ENCODE measurements around the gene DSTYK.

The DSTYK gene, protein sequence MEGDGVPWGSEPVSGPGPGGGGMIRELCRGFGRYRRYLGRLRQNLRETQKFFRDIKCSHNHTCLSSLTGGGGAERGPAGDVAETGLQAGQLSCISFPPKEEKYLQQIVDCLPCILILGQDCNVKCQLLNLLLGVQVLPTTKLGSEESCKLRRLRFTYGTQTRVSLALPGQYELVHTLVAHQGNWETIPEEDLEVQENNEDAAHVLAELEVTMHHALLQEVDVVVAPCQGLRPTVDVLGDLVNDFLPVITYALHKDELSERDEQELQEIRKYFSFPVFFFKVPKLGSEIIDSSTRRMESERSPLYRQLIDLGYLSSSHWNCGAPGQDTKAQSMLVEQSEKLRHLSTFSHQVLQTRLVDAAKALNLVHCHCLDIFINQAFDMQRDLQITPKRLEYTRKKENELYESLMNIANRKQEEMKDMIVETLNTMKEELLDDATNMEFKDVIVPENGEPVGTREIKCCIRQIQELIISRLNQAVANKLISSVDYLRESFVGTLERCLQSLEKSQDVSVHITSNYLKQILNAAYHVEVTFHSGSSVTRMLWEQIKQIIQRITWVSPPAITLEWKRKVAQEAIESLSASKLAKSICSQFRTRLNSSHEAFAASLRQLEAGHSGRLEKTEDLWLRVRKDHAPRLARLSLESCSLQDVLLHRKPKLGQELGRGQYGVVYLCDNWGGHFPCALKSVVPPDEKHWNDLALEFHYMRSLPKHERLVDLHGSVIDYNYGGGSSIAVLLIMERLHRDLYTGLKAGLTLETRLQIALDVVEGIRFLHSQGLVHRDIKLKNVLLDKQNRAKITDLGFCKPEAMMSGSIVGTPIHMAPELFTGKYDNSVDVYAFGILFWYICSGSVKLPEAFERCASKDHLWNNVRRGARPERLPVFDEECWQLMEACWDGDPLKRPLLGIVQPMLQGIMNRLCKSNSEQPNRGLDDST

DNA sequence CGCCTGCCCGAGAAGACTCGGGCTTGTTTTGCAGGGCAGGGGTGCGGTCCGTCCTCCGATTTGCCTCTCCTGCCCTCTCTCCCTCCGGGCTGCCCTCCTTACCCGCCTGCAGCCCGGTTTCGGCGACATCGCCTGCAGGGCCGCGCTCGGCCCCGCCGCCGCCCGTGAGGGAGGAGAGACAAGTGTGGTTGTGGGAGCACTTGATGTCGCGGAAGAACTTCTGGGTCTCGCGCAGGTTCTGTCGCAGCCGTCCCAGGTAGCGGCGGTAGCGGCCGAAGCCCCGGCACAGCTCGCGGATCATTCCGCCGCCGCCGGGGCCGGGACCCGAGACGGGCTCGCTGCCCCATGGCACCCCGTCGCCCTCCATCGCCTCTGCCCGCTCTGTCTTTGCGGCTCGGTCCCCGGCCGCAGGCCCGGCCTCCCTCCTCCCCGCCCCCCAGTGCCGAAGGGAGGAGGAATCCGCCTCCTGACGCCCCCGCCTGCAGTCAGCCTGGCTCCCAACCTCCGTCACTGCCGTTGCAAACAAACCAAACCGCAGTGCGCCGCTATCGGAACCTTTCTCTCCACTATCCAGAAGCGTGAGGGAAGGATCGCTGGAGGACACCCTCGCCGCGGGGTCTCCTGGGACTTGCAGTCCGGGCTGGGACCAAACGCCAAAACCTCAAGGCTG is at the start of gene DSTYK:
TSS of gene DSTYK (minus strand) at position 534 of the 670 bp plus-strand sequence. CDS start at position 367, 167 bp downstream.
- DNase-seq, result peak; percentile 88

DNA sequence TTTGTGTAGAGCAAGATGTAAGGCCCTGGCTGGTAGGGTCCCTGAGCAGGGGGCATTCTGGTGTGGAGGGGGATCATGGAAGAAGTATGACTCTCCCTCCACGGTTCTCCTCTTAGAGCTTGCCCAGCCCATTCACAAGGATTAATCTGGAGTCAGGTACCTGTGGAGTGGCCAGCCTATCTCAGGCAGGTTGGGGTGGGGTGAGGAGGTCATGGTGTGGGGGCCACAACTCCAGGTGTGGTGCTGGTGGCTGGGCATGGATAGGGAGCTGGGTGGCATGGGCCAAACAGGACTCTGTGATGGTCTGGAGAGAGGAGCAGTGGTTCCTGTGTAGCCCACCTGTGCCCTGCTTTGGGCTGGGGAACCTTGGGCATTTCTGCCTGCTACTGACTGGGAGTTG is 48.5 kb upstream of the DSTYK start:
- no peak for DNase-seq

DNA sequence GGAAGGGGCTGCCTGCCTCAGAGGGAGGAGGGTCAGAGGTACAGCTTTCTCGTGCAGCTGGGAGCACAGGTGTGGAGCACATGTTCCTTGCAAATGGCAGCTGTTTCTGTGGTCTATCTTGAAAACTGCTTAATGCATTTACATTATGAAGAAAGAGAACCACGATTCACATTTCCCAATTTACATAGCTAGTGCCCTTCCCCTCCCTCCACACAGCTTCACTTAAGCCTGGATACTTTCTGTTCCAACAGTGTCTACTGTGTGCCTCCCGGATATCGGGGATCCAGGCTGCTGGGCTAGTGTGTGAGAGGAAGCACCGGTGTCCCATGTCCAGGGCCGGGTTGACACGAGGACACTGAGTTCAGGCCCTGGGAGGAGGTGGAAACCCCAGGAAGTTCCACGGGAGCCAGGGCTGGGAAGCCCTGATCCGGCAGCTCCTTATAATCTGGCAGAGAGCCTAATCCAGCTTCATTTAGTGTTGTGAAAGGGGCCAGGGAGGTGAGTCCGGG is 47.9 kb upstream of the DSTYK start:
- no peak for DNase-seq

DNA sequence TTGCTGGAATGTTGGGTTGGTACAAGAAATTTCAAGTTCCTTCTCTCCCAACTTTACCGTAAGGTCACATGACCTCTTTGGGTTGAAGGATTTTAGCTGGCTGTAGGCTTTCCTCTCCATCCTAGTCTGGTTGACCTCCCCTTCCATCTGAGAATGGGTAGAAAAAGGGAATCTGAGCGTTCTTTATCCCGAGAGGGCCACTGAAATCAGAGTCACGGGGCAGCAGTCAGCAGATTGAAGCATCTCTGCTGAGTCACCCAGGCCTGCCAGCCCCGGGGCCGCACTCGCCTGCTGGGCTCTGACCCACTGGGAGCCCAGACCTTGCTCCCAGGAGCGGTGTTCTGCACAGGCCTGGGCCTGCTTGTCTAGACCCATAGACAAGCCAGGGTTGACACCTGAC is 47.2 kb upstream of the DSTYK start:
- no peak for DNase-seq

DNA sequence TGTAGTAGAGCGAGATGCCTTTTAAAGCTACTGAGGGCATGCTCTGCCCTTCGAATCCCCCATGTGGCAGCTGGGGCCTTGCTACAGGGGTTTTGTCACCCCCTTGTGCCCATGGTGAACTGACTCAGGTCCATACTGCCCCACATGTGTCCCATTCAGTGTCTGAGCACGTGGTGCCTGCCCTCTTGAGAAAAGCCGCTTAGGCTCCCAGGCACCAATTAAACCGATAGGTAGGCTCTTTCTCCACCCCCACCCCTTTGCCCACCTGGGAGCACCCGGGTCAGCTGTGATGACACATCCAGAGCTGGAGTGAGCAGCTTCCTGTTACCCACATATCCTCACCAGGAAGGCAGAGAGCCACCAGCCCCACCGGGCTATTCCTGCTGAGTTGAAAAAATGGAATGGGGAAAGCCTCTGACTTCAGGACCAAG is 46.8 kb upstream of the DSTYK start:
- DNase-seq, result no peak

DNA sequence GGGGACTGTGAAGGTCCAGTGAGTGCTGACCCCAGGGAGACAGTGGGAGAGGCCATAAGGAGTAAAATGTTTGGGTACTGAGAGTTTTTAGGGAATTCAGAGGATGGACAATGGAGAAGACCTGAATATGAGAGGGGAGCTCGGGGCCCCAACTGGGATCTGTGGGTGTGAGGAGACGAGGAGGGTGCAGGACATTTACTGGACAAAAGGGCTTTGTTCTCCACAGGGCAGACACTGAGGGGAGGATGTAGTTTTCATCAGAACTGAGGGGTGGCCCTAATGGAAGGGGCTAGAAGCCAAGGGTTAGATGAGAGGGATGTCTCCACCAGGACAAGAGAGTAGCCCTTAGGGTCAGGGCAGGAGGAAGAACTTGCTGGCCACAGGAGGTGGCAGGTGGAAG is 46.2 kb upstream of the DSTYK start:
- DNase-seq, result no peak

DNA sequence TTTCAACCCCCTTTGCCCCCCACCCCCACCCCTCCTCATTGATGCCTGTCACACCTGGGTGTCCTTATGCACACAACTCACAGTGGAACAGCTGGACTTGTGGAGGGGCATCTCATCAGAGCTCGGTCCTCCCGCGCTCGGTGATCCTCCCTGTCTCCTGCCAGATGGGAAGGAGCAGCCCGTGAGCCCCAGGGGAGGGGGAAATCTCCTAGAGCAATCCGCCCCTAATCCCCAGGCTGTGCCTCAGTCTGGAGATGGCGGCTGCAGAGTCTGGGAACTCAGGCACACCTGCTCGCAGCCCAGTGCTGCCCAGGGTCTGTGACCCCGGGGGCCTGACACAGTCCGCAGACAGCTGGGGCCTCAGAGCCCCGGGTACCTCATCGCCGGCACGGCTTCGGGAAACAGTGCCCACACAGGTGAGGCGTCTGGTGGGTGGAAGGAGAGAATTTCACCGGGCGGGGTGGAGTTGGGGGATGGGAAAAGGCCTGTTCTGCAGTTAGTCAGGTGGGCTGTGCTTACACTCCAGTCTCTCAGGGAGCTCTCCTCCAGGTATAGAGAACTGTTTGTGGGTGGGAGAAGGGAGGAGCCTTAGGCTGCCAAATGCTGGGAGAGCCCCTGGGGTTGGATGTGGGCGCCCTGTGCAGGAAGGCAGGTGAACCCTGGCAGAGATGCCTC is 45.6 kb upstream of the DSTYK start:
- no peak for DNase-seq

DNA sequence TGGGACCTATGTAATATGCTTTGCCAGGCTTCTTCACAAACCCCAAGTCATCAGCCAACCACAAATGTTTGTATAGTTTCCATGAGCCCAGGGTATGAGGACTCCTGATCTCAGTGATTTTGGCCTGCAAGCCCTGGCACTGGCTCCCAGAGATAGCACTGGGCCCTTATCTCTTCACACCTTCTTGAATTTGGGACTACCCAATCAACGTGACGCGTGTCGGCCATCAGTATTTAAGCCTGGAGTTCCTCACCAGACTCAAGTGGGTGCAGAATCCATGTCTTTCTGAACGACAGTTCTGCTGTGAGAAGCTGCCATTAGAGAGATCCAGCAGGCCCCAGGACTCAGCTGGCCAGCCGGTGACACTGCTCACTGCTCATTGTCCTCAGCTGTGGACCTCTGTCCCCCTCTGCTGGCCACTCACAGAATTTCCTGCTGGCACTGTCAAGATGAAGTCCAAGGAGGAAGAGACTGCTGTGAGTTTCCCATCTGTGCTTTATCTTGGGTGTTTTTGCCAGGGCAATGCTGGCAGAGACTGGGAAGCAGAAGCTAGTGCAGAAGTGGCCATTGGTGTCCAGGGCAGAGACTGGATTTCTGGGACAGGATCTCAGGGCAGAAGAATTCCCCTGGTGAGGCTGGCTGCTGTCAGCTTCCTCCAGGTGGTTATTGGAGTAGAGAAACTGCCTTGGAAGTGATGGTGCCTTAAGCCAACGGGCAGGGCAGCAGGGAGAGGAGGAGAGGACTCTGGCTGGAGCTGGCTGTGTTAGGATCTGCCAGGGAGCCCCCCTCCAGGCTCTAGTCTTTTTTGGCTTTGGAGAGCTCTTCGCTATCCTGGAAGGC is 44.7 kb upstream of the DSTYK start:
- DNase-seq, result peak; percentile 86

DNA sequence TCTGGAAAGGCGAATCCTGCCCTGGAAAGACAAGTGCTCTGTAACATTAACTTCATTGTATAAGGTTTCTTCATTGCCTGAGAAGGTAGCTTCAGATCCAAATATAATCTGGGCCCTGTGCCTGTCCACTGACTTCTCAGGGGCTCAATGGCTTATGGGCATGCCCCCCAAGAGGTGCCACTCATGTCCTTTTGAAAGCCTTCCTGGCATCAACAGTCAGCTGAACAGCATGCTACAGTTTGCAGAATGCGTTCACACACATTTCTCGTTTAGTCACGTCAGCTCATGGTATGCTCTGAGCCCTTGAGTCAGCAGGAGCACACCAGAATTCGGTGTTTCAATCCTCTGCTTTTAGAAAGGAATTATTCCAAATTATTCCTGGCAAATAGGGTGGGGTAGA is 40.1 kb upstream of the DSTYK start:
- no peak for DNase-seq

DNA sequence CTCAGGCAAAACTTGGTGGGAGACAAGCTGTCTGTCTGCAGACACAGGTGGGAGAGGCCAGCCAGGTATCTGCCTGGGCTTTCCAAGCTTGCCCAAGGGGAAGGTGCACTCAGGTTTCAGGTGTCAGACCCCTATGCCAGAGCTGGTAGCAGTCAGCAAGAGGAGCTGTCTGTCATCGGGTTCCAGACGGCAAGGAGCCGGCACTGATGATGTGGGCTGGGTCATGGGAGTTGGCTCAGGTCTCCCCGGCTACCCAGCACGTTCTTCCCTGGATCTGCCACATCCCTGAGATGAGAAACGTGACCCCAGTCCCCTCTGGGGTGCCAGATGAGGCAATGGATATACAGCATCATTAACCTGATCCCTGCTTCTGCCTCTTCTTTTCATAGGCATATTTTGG is 39.2 kb upstream of the DSTYK start:
- DNase-seq, result no peak

DNA sequence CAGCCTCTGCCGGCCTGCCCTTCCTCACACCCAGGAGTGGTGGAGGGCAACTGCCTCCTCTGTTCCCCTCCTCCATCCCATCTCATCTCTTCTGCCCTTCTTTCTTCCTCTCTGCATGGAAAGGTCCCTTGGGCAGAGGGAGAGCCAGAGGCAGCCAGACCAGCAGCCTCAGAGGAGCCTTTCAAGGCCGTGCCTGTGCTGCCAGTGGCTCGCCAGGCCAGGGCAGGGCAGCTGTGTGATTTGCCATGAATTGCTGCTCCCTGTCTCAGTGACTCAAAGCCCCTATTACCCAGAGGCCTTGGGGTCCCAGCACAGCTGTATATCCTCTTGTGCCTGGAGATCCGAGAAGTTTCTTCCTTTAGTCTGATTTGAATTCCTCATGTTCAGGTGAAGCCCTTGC is 38.1 kb upstream of the DSTYK start:
- DNase-seq, result no peak

DNA sequence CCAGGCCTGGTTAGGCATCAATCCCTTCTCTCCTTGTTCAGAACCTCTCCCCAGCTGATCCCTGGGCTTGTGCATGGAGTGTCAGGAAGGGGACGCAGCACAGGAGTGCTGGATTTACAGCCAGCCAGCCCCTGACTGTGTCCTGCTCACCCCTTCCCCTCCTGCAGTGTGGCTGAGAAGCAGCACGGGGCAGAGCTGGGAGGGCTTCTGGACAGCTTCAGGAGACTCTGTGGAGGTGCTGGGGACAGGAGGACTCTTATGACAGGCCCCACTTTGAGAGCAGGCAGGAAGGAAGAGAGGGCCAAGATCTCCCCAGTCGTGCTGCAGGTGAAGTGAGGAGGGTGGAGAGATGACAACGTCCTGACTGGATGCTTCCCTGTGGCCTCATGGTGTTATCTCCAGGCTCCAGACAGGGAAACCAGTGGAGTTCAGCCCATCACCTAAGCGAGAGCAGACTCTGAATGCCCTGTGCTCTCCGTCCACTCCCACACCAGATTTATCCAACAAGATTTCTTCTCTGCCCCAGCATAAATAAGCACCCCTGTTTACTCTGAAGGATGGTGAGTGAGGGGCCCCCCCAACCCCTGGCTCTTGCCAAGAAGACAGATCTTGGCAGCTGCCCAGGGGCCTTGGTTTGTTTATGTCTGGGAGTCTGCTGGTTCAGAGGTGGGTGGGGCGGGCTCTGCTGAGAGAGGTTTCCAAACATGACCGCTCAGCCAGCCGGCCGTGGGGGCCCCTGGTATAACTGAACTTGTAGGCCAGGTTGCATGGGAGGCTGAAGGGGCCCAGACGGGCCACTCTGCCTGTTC is 37.5 kb upstream of the DSTYK start:
- DNase-seq, result no peak

DNA sequence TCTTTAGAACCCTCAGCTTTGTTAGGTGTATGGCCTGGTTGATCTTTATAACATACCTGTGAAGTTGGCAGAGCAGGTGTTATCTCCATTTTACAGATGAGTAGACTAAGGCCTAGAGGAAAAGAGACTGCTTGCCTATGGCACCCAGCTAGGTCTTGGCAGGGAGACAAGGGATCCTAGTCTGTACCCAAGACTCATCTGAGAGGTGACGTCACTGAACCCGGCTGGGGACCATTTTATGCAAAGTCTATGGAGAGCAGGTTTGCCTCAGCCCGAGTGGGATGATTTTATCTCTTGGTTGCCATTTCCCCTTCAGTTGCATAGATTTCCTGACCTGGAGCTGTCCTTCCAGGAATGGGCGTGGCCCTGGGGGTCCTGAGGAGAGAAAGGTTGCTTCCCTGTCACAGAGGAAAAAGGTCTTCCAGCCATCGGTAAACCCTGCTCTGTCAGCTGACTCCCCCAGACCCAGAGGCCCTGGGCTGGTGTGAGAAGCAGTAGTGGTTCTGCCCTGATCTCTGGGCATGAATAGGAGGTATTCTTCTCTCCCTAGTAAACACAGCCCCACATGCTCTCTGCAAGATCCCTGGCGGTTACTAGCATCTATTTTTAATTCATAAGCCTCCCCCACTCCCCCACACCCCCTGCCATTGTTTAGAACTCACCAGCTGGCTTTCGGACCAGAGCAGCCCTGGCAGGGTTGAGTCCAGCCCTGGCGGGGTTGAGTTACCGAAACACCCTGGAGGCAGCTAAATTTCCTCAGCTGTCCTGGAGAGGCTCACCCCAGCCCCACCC is 35.8 kb upstream of the DSTYK start:
- no peak for DNase-seq

DNA sequence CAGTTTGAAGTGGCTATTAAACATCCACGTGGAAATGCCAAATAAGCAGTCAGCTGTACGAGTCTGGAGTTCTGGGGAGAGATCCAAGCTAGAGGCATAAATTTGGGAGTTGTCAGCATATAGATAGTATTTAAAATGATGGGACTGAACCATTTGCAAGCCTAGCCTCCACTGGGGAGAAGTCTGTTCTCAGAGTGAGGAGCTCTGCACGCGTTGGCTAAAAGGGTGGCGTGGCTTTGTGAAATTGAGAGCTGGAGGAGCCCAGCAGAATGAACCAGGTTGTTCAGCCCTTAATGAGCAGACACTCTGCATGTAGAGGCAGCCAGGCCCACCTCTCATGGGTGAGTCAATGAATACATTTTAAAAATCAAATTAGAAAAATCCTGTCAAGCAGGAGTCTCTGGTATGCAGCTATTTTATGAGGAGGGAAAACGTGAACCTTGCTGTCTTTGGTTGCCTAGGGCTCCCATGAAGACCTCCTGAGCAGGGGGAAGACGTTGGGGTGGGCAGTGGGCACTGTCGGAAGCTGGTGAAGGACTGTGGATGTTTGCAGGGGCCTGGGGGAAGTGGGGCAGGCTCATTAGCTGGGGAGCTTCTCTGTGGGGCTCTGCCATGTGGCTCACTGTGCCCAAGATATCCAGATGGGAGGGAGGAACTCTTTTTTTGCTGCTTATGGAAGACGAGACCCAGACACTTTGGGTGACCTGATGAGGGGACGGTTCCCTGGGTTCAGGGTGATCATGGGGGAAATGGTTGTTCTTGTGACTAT is 35.0 kb upstream of the DSTYK start:
- DNase-seq, result no peak

DNA sequence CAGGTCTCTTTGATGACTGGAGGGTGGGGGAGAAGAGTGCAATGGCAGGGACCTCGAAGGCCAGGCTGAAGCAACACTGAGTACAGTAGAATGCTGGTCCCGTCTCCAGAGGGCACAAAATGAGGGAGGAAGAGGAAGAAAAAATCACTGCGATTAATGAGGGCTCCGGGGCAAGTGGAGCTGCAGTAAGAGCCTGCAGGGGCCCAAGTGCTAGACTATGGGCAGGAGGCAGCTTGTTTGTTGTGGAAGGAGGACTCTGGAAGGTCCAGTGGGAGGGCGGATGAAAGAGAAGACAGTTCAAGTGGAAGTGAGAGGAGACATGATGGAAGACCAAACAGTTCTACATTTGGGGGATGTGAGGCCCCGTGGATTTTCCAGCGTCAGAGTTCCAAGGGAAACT is 33.6 kb upstream of the DSTYK start:
- no peak for DNase-seq

DNA sequence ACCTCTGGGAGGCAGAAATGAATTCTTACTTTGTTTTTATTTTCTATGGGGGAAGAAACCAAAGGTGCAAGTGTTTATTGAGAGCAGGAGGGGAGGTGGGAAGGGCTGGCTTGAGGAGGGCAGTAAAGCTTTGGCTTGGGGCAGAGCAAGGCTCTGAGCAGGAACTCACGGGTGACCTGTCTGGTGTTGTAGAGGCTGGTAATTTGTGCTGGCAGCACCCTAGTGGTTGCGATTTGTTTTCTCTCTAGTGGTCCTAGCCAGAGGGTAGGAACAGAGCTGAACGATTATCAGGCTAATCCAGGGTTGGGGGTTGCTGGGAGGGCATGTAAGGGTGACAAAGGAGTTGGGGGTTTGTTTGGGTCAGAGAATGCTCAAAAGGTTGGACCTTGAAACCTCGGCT is 32.9 kb upstream of the DSTYK start:
- no peak for DNase-seq

DNA sequence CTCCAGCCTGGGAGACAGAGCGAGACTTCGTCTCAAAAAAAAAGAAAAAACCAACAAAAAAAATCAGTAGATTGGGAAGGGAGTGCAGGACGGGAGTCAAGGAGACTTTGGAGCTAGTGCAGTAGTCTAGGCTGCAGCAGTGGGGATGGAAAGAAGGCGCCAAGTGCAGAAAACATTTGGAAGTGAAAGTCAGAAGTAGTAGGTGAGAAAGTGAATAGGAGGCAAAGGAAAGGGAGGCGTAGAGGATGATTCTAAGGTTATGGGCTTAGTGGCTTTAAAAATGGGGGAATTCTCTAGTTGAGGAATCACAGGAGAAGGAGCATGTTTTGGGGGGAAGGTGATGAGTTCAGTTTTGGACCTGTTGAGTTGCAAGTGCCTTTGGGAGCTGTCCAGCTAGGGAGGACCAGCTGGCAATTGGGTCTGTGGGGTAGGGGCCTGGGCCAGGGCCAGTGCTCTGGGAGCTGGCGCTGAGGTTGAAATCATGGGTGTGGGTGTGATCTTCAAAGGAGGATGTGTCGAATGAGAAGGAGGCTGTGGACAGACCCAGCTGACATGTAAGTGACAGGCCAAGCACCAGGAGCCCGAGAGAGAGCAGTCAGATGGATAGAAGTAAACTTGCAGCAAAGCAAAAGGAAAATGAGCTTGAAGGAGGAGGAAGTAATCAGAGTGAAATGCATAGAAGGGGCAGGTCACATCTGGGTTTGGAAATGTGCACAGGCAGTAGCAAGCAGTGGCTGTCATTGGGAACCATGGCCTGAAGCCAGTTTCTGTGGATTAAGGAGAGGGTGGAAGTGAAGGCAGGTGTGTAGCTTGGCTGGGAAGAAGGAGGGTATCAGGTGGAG is 32.1 kb upstream of the DSTYK start:
- no peak for DNase-seq

Measured in activated gamma-delta T cell treated with Interleukin-2 at 50 U/mL for 16 hours (primary cell).